VCaP (cell line): ENCODE results near the gene IDH3B.

Experiments
- H3K27ac ChIP-seq: fragments of 450-650 bp; 2 replicates; pipeline ENCODE4 v1.5.1; 2017
- CTCF ChIP-seq: fragments of 450-650 bp; conservative IDR thresholded peaks from 2 replicates; pipeline ENCODE4 v1.5.1; 2017; ENCODE audit warnings: mild to moderate bottlenecking, moderate library complexity

Gene IDH3B

DNA sequence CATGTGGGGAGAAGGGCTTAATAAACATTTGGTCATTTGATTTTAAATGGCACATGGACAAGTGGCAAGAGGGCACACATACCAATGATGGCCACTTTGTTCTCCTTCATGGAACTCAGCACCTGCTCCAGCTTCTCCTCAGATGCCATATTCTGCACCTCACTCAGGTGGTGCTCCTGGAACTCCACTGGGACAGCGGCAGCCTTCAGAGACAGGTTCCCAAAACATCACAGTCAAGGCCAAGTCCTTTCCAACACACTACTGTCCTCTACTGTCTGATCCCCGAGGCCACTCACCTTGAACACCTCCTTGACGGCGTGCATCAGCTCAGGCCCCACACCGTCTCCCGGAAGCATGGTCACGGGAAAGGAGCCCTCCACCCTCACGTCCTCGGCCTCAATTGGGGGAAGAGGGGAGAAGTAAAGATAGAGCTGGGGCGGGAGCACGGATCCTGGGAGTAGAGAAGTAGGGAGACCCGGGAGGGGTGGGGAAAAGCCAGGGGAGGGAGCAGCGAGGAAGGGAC is 591 bp downstream of the IDH3B start:
- peak overlapping the region; percentile 94 for H3K27ac ChIP-seq
- TF ChIP-seq CTCF, result no peak

DNA sequence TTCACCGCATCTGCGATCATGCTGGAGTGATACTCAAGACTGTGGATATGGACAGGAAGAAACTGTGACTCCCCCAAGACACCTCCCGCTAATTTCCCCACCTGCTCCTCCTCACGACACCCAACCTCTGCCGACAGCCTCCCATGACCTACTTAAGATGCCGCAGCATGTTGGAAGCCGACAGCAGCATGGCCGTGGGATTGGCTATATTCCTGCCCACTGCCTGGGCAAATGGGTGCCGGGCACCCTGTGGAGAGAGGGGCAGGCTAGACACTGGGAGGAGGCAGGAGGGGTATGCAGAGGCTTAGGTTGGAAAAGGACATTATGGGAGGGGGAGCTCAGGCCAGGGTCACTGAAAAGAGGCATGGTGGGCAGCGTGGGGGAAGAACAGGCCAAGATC is 4.5 kb downstream of the IDH3B start:
- no peak for TF ChIP-seq CTCF
- no peak overlapping the region for H3K27ac ChIP-seq

DNA sequence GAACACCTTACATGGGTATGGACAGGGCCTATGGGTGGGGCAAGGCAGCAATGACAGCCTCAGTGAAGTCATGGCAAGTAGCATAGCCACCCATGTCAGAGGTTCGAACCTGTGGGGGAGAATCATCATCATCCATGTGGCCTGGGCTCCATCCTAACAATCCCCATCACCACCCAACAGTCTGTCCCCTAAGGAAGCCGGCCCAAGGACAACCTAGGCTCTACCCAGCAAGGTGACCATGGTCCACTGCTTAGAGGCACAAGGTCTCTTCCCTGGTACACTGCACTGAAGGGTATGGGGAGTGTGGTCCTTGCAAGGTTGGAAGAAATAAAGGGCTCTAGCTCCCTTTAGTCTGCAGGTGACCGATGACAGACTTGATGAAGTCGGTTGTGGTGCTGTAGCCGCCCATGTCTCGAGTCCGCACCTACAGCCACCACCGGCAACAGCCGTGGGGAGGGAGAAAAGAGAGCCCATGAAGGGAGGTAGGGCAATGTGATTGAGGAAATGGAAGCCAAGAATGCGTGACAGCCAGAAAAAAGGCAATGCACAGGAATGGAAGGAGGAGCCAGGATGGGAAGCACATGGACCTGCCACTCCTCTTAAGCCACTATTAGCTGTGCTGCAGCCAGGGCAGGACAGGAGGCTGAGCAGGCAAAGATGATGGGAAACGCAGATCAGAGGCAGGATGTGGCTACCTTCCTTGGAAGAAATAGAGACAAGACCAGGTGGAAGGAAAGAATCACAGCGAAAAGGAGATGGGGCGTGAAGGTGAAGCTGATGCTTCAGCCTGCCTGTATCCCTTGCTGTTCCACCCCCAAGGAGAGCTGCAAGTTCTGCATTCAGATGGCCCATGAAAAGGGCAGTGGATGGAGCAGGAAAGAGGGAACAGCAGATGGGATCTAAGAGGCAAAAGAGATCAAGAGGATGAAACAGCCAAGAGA is 5.3 kb downstream of the IDH3B start:
- no peak overlapping the region for H3K27ac ChIP-seq
- no peak for TF ChIP-seq CTCF

- no peak overlapping the region for H3K27ac ChIP-seq
- TF ChIP-seq CTCF, result no peak
These were observed 6.3 kb downstream of the IDH3B start for GRCh38 chr20:2657674-2658073.

DNA sequence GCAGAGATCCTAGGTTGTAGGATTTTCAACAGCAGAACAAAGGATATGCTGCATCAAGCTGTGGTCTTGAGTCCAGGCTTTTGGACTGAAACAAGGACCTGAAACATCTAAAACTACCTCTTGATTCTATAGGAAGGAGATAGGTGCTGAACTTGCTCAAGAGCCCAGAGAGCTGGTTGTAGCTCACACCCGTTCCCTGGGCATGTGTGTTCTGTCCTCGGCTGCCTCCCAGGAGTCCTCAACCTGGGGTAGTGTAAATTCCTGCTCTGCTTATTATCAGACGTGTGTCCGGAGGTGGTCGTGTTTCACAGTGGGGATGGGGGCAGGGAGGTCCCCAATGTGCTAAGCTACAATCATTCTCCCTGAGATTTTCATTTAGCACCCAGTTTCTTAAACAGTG is 6.8 kb downstream of the IDH3B start:
- TF ChIP-seq CTCF, result no peak
- H3K27ac ChIP-seq, result no peak overlapping the region

GRCh38 chr20:2656471-2657117 is 7.4 kb downstream of the IDH3B start:
- no peak for TF ChIP-seq CTCF
- no peak overlapping the region for H3K27ac ChIP-seq

- peak overlapping the region; percentile 98 for H3K27ac ChIP-seq
- TF ChIP-seq CTCF, result no peak
These were observed 8.5 kb downstream of the IDH3B start for GRCh38 chr20:2655331-2656116.
